Esophagus muscularis mucosa (tissue), 4 donors: ENCODE results near the gene TP53AIP1. TPM values are rescaled to one million over a fixed set of nuclear protein-coding genes. Genes with fewer than 3 reads are reported as not detected.
A peak's percentile ranks its signal among the peaks of the same experiment; 100 is the strongest.

Experiments
- DNase-seq: peaks from one replicate; pipeline ENCODE4 v3.0.0-alpha.2; 2017; ENCODE audit errors: extremely low spot score
- H3K27ac ChIP-seq, 4 donors: fragments of 200-600 bp; sonication (generic); replicated peaks in 1 of 4; 1 replicate in 3 of 4; 2 replicates in 1 of 4; pipeline ENCODE4 v1.5.1; 2016 to 2019; ENCODE audit warnings: mild to moderate bottlenecking in 1 of 4
- H3K27me3 ChIP-seq, 4 donors: fragments of 200-600 bp; sonication (generic); one replicate each; pipeline versions ENCODE4 v1.5.1 to v1.6.0; 2016 to 2019
- H3K36me3 ChIP-seq, 4 donors: fragments of 200-600 bp; sonication (generic); one replicate each; pipeline ENCODE4 v1.5.1; 2016 to 2019
- H3K4me1 ChIP-seq, 4 donors: fragments of 200-600 bp; sonication (generic); one replicate each; pipeline ENCODE4 v1.5.1; 2016 to 2019
- H3K4me3 ChIP-seq, 4 donors: fragments of 200-600 bp; sonication (generic); 1 replicate in 2 of 4; 2 replicates in 2 of 4; pipeline ENCODE4 v1.5.1; 2016 to 2019; ENCODE audit warnings: mild to moderate bottlenecking in 4 of 4, moderate library complexity in 1 of 4
- H3K9me3 ChIP-seq, 4 donors: fragments of 200-600 bp; sonication (generic); 1 replicate in 3 of 4; 2 replicates in 1 of 4; pipeline ENCODE4 v1.5.1; 2016 to 2019
- CTCF ChIP-seq, 3 experiments: fragments of 200-600 bp in 2 of 3; fragments of 450-650 bp in 1 of 3; sonication (generic) in 2 of 3; IDR thresholded peaks; one replicate each; pipeline ENCODE4 v1.5.1; 2017 to 2019; ENCODE audit warnings: antibody characterized with exemption in 3 of 3, mild to moderate bottlenecking in 2 of 3, moderate library complexity in 1 of 3
- EP300 ChIP-seq: sonication (generic); formaldehyde crosslinking; IDR thresholded peaks from one replicate; pipeline ENCODE4 v1.6.1; 2017; ENCODE audit warnings: antibody characterized with exemption
- POLR2A ChIP-seq: fragments of 450-650 bp; IDR thresholded peaks from one replicate; pipeline ENCODE4 v1.6.1; 2017; ENCODE audit warnings: antibody characterized with exemption, moderate library complexity, mild to moderate bottlenecking, low read depth
- POLR2AphosphoS5 ChIP-seq, 2 donors: sonication (generic); formaldehyde crosslinking; IDR thresholded peaks; one replicate each; pipeline ENCODE4 v1.6.1; 2017; ENCODE audit warnings: antibody characterized with exemption in 2 of 2
- WGBS: methylation state at CpG from one replicate; pipeline ENCODE4 v1.1.5; 2018; 5-methylcytosine and 5-hydroxymethylcytosine counted together
- intact Hi-C: fragments of 100-400 bp; cut with DNase I; formaldehyde crosslinking; loops from one replicate; pipeline ENCODE4 v1.15.1; 2023
- total RNA-seq, 4 donors: library from RNA; depleted of rRNA; stranded (reverse); fragments of >200 nt; gene quantifications; one replicate each; pipeline versions ENCODE4 v1.1.0 to v1.2.1, GENCODE V29; 2016

The TP53AIP1 gene
- total RNA-seq, 4 donors from 2014 or later = 0.57 TPM; not detected in 3

- Histone ChIP-seq H3K27ac (no peak overlapping the region), H3K4me1 (no peaks in the 10 kb centered on the region), H3K36me3 (peaks cover 35 to 71% (median 58%) of the 10 kb centered on the region in 4 donors), H3K4me3 (no peak overlapping the region), H3K27me3 (no peaks in the 10 kb centered on the region), H3K9me3 (no peaks in the 10 kb centered on the region)
- TF ChIP-seq CTCF (IDR thresholded peaks at IDR 0.05) (no peak), POLR2AphosphoS5 (IDR thresholded peaks at IDR 0.05) (no peak), EP300 (no peak), POLR2A (no peak)
- intact Hi-C loops = no loop called here
- DNase-seq = no peak
- WGBS = 94% methylated on average over 6 of the region's 13 CpGs
Measured at GRCh38 chr11:128970598-128971190, 28.0 kb upstream of the TP53AIP1 start.

- Histone ChIP-seq H3K27me3 (no peaks in the 10 kb centered on the region), H3K9me3 (no peaks in the 10 kb centered on the region), H3K4me1 (no peaks in the 10 kb centered on the region), H3K36me3 (peaks cover 32 to 58% (median 47%) of the 10 kb centered on the region in 4 donors), H3K27ac (no peak overlapping the region), H3K4me3 (no peak overlapping the region)
- intact Hi-C loops = no loop called here
- DNase-seq = no peak
- TF ChIP-seq EP300 = no peak
- no peak for TF ChIP-seq POLR2AphosphoS5 (IDR thresholded peaks at IDR 0.05)
- TF ChIP-seq CTCF (IDR thresholded peaks at IDR 0.05) = no peak
- 90% methylated on average over 9 of the region's 9 CpGs for WGBS
Measured at GRCh38 chr11:128968916-128969315, 26.2 kb upstream of the TP53AIP1 start.

GRCh38 chr11:128967578-128967977 is 24.9 kb upstream of the TP53AIP1 start:
- no peaks in the 10 kb centered on the region for H3K9me3 ChIP-seq
- no peaks in the 10 kb centered on the region for H3K4me1 ChIP-seq
- H3K4me3 ChIP-seq = no peak overlapping the region
- H3K27me3 ChIP-seq = no peaks in the 10 kb centered on the region
- peaks cover 19 to 45% (median 34%) of the 10 kb centered on the region in 4 donors for H3K36me3 ChIP-seq
- intact Hi-C loops = no loop called here
- no peak overlapping the region for H3K27ac ChIP-seq
- DNase-seq = no peak
- no peak for TF ChIP-seq POLR2AphosphoS5 (IDR thresholded peaks at IDR 0.05)
- TF ChIP-seq EP300 = no peak
- TF ChIP-seq POLR2A = no peak
- no peak for TF ChIP-seq CTCF (IDR thresholded peaks at IDR 0.05)
- 78% methylated on average over 6 of the region's 6 CpGs for WGBS

- 39% methylated on average over 4 of the region's 4 CpGs for WGBS
- Histone ChIP-seq H3K27ac (no peak overlapping the region), H3K4me3 (no peak overlapping the region), H3K27me3 (no peaks in the 10 kb centered on the region), H3K36me3 (peaks cover 14 to 24% (median 19%) of the 10 kb centered on the region in 4 donors), H3K9me3 (no peaks in the 10 kb centered on the region), H3K4me1 (no peaks in the 10 kb centered on the region)
- intact Hi-C loops = no loop called here
- DNase-seq = no peak
- TF ChIP-seq POLR2A (no peak), POLR2AphosphoS5 (IDR thresholded peaks at IDR 0.05) (no peak), EP300 (no peak), CTCF (IDR thresholded peaks at IDR 0.05) (no peak)
Measured at GRCh38 chr11:128965485-128965884, 22.8 kb upstream of the TP53AIP1 start.

GRCh38 chr11:128964463-128964930 is 21.8 kb upstream of the TP53AIP1 start:
- WGBS = 81% methylated on average over 7 of the region's 7 CpGs
- no peak overlapping the region for H3K4me3 ChIP-seq
- no peaks in the 10 kb centered on the region for H3K9me3 ChIP-seq
- H3K27me3 ChIP-seq = no peaks in the 10 kb centered on the region
- peak; percentile 66 for DNase-seq
- H3K36me3 ChIP-seq = peaks cover 4 to 14% (median 9%) of the 10 kb centered on the region in 4 donors
- no peaks in the 10 kb centered on the region for H3K4me1 ChIP-seq
- intact Hi-C loops = no loop called here
- H3K27ac ChIP-seq = no peak overlapping the region
- no peak for TF ChIP-seq POLR2A
- no peak for TF ChIP-seq CTCF (IDR thresholded peaks at IDR 0.05)
- TF ChIP-seq EP300 = no peak
- TF ChIP-seq POLR2AphosphoS5 (IDR thresholded peaks at IDR 0.05) = no peak
